ENCODE results near the gene IHH.
A peak's percentile ranks its signal among the peaks of the same experiment; 100 is the strongest.

IHH gene

DNA sequence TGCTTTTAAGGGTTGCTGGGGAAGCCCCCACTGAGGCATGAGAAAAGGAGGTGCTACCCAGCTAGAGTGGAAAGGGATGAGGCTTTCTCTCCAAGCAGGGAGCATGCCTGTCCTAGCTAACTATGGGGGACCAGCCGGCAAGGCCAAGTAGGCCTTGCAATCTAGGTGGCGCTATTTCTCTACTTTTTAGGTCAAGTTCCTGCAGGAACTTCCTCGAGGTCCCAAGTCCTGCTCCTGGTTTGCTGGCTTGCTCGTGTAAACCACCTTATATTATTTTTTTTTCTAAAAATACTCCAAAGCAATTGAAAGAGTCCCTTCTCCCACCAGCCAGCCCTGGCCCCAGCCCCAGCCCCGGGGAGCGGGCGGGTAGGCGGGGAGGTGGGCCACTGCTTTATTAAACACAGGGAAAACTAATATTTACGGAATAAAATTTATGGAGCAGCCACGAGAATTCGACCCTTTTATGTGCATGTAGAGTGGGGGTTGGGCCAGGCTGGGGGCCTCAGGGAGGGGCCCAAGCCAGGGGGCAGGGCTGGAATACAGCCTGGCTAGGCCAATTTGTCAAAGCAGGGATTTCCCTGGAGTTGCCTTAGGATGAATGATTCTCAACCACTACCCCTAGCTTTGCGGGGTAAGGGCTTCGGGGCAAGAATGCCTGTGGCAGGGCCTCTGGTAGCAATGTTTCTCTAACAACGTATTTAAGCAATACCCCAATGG is 12.8 kb upstream of the IHH start:
- Histone ChIP-seq H3K36me3 (peaks cover 23% of the 10 kb centered on the region), H3K4me3 (ENCODE audit: low read depth, low read length) (no peak overlapping the region), H3K27ac (no peak overlapping the region), H3K9me3 (ENCODE audit: severe bottlenecking) (no peaks in the 10 kb centered on the region), H3K27me3 (ENCODE audit: insufficient read depth, low read depth, severe bottlenecking) (no peaks in the 10 kb centered on the region)
- TF ChIP-seq, protein P1, sequence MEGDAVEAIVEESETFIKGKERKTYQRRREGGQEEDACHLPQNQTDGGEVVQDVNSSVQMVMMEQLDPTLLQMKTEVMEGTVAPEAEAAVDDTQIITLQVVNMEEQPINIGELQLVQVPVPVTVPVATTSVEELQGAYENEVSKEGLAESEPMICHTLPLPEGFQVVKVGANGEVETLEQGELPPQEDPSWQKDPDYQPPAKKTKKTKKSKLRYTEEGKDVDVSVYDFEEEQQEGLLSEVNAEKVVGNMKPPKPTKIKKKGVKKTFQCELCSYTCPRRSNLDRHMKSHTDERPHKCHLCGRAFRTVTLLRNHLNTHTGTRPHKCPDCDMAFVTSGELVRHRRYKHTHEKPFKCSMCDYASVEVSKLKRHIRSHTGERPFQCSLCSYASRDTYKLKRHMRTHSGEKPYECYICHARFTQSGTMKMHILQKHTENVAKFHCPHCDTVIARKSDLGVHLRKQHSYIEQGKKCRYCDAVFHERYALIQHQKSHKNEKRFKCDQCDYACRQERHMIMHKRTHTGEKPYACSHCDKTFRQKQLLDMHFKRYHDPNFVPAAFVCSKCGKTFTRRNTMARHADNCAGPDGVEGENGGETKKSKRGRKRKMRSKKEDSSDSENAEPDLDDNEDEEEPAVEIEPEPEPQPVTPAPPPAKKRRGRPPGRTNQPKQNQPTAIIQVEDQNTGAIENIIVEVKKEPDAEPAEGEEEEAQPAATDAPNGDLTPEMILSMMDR (IDR thresholded peaks at IDR 0.05; ENCODE audit: low read depth, low read length), result peak; percentile 86
- peak; percentile 63 for DNase-seq

DNA sequence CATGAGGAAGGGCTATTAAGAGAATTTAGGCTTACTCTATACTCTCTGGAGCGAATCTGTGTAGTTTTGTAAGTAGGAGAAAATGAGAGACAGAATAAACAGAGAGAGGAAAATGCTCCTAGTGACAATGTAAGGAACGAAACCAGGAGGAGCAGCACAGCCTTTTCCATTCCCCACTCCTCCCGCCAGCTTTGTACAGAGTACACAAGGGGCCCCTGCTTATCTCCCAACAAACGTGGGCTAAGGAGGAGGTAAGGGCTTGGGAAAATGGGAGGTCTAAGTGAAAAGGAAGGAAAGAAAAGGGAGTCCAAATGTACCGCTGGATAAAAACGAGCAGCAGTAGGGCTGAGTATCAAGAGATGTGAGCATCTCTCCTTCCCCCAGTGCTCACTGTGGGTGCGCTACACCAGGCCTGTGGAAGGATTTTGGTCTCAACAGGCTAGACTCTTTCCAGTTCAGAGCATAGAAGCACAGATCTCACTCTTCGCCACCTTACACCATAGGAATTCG is 12.1 kb upstream of the IHH start:
- no peak for DNase-seq
- Histone ChIP-seq H3K27ac (no peak overlapping the region), H3K9me3 (ENCODE audit: severe bottlenecking) (no peaks in the 10 kb centered on the region), H3K27me3 (ENCODE audit: insufficient read depth, low read depth, severe bottlenecking) (no peaks in the 10 kb centered on the region), H3K36me3 (peaks cover 23% of the 10 kb centered on the region), H3K4me3 (ENCODE audit: low read depth, low read length) (no peak overlapping the region)
- TF ChIP-seq, protein P1 (IDR thresholded peaks at IDR 0.05; ENCODE audit: low read depth, low read length), result no peak

DNA sequence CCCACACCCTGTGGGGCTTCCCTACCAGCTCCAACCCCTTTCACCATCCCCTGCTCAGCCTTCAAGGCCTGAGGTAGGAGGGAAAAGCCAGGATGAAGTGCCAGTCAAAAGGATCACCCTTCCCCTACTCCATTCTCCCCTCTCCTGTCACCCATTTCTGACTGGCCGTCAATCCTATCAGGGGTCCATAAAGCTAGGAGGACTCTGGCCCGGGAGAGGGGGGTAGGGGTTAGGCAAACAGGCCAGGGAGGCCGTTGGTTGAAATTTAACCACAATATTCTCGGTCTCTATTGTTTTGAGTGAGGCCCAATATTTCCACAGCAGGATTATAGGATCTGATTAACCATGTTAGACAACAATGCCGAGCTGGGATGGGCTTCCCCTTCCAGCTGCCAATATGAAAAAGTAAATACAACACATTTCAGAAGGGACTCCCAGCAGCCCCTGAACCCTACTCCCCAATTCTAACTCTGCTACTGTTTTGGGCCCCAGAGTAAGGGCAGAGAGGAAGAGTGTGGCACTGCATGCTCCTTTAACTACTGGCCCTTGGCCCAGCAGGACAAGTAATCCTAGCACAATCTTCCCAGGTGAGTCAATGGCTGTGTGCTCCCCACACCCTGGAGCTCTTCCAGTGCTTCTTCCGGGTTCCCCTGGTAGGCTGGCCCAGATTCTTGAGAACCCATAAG is 10.6 kb upstream of the IHH start:
- no peak for DNase-seq
- Histone ChIP-seq H3K4me3 (ENCODE audit: low read depth, low read length) (no peak overlapping the region), H3K27me3 (ENCODE audit: insufficient read depth, low read depth, severe bottlenecking) (no peaks in the 10 kb centered on the region), H3K36me3 (peaks cover 15% of the 10 kb centered on the region), H3K9me3 (ENCODE audit: severe bottlenecking) (no peaks in the 10 kb centered on the region), H3K27ac (no peak overlapping the region)
- TF ChIP-seq, protein P1 (IDR thresholded peaks at IDR 0.05; ENCODE audit: low read depth, low read length), result no peak

DNA sequence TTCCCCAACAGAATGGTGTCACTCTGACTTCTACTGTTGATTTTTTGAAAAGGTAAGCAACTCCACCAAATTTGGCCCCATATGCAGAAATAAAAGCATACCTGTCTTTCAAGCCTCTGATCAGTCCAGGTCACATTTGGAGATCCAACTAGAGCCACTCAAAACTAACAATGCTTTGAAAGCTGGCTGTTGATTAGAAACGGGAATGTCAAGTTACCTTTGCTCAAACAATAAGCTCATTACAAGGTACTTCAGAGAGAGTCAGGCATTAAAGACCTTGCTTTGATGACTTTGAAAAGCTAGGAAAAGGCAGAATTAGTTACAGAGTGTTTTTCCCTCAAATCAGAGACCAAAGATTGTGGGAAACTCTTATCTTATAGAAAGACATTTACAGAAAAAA is 4.8 kb upstream of the IHH start:
- DNase-seq, result no peak
- peaks cover 3% of the 10 kb centered on the region for H3K9me3 ChIP-seq (ENCODE audit: severe bottlenecking)
- peaks cover 20% of the 10 kb centered on the region for H3K27me3 ChIP-seq (ENCODE audit: insufficient read depth, low read depth, severe bottlenecking)
- H3K36me3 ChIP-seq, result no peaks in the 10 kb centered on the region
- H3K27ac ChIP-seq, result no peak overlapping the region
- TF ChIP-seq, protein P1 (IDR thresholded peaks at IDR 0.05; ENCODE audit: low read depth, low read length), result no peak
- H3K4me3 ChIP-seq (ENCODE audit: low read depth, low read length), result no peak overlapping the region

DNA sequence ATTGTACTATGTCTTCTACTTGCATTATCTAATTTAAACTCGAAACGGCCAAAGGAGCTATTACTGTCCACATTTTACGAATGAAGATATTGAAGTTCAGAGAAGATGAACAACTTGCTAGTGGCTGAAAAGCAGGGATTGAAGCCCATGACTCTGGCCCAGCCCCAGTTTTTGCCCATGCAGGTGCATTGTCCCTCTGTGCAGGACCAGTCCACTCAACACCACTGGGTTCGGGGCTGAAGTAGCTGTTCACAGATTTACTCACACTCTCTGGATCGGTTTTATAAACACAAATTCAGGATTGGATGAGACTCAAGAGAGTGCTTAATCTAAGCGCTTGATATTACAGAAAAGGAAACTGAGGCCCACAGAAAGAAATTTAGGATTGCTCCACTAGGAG is 1.4 kb upstream of the IHH start:
- TF ChIP-seq, protein P1 (IDR thresholded peaks at IDR 0.05; ENCODE audit: low read depth, low read length), result no peak
- Histone ChIP-seq H3K27me3 (ENCODE audit: insufficient read depth, low read depth, severe bottlenecking) (peaks cover 53% of the 10 kb centered on the region), H3K36me3 (no peaks in the 10 kb centered on the region), H3K9me3 (ENCODE audit: severe bottlenecking) (peaks cover 3% of the 10 kb centered on the region), H3K4me3 (ENCODE audit: low read depth, low read length) (no peak overlapping the region), H3K27ac (no peak overlapping the region)
- no peak for DNase-seq
